HK-2 (cell line): ENCODE results near the gene PLRG1.
"Not testable (repeated sequence)": the region's sequence is repeated elsewhere in the genome, so short reads cannot be mapped to it uniquely, and the experiment has no call there.

ENCODE experiments used
- DNase-seq: peaks from one replicate; pipeline ENCODE4 v3.0.0-alpha.2; 2018; ENCODE audit not compliant: unreplicated experiment

Gene PLRG1

DNA sequence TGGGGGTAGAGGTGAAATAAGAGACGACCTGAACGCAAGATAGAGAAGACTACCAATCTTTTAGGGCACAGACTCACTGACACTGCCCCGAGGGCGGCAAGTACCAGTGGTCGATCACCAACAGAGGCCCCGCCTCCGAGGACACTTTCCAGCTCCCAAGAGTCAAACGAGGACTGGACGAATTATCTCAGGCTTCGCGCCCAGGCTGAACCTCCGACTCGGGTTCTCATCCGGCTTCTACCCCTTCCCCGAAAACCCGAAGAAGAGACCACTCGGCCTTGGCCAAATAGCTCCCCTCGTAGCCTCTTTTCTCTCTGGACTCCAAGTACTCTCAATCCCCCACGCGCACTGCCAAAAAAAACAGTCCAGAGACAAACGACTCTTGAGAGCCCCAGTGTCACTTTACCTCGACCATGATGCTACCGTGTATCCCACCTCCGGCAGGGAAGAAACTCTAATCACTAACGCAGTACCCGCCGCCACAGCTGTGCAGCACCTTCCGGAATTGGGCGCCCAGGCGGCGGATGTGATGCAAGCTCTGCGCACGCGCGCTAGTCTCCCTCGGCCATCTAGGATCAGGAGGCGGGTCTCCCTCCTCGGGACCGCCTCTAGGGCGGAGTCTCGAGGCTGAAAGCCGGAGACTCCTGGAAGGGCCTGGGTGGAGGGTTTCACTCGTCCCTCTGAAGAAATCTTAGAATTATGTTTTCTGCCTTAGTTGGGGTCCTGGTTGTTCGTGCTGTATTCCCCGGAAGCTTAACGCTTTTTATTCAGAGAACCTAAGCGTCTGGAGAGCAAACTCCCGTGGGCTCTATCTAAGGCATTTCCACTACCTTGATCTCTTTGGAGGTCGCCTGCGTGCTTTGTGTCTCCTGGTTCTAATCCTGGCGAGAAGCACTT lies at the start of gene PLRG1:
PLRG1 (minus strand) TSS at position 507 of the 897 bp plus-strand sequence; CDS start at position 415, 92 bp downstream.
- peak; percentile 96 for DNase-seq

DNA sequence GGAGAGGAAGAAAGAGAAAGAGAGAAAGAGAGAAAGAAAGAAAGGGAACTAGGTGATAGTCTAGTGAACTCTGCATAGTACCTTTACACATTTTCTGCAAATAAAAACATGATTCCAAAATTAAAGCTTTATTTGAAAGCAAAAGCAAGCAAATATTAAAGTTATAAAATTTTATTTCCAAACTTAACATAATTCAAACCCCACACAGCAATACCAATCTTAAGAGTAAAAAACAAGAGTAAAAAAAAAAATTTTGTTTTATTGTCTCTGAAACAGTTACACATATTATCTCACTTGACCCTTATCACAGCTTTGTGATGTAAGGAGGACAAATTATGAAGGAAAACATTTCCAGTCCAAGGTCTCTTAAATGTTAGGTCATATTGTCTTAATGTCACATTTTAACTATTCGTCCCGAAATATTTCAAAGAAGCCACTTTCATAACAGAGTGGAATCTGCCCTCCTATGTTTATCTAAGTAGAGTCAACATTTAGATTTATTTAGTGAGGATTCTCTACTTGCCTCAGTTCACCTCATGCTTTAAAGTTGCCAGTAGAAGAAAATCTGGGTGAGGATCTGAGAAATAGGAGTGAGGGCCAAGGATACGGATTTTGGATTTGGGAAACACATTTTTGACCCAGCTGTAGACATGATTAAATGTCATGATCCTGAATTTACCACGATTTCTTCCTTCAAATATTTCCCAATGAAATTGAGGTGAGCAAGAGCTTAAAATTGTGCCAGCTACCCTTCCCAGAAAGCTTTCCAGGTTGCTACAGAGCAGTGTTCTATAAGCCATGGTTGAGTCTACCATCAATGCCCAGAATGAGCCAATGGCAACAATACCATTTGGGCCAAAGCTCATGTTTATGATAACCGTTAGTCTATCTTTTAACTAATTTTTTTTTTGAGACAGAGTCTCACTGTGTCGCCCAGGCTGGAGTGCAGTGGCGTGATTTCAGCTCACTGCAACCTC lies 47.9 kb upstream of the PLRG1 start:
- DNase-seq, result no peak

DNA sequence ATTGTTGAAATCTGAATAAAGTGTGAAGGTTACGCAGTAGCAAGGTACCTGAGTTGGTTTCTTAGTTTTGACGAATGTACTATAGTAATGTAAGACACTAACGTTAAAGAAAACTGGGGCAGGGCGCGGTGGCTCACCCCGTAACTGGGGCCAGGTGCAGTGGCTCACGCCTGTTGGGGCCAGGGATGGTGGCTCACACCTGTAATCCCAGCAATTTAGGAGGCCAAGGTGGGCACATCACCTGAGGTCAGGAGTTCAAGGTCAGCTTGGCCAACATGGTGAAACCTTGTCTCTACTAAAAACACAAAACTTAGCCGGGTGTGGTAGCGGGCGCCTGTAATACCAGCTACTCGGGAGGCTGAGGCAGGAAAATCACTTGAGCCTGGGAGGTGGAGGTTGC lies 47.1 kb upstream of the PLRG1 start:
- DNase-seq, result not testable (repeated sequence)

DNA sequence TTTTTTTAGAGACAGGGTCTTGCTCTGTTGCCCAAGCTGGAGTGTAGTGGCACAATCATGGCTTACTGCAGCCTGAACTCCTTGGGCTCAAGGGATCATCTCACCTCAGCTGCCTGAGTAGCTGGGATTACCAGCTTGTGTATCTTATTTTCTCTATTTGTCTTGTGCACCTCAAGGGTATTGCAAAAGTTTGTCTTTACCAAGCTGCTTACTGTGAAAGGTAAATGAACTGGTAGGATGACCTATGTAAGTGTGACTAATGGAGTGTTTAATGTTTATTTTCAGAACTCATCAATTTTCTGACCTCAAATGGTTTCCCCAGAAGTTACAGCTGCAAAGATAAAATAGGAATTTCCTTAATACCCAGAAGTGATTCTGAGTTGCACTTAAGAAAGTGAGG lies 45.6 kb upstream of the PLRG1 start:
- no peak for DNase-seq

DNA sequence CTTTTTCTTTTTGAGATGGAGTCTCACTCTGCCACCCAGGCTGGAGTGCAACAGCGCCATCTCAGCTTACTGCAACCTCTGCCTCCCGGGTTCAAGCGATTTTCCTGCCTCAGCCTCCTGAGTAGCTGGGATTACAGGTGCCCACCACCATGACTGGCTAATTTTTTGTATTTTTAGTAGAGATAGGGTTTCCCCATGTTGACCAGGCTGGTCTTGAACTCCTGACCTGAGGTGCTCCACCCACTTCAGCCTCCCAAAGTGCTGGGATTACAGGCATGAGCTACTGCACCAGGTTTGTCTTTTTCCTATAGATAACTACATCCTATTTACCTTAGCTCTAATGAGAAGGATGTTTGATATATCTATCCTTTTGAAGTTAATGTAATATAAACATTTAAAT lies 44.1 kb upstream of the PLRG1 start:
- not testable (repeated sequence) for DNase-seq

DNA sequence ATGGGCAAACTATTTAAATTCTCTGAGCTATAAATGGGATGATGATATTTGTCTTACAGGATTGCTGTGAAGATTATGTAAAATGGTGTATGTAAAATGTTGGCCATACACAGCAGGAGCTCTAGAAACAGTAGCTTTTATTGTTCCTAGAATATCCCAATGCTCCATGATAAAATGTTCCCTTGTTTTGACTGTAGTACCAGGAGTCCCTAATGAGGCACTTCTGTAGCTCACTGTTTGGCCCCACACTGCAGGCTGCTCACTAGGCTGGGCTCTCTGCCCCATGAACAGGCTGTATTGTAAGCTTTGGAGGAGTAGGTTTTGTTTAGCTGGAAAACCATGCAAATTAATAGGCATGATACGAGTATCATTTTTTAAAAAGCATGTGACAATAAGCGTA lies 43.7 kb upstream of the PLRG1 start:
- DNase-seq, result no peak

DNA sequence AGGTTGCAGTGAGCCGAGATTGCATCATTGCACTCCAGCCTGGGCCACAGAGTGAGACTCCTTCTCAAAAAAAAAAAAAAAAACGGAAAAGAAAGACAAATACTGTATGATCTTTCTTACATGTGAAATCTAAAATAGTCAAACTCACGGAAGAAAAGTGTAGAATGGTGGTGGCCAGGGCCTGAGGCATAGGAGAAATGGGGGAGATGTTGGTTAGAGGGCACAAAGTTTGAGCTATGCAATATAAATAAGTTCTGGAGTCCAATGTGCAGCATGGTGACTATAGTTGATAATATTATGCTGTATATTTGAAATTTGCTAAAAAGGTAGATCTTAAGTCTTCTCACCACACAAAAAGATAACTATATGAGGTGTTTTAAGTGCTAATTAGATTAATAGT lies 41.7 kb upstream of the PLRG1 start:
- DNase-seq, result no peak

DNA sequence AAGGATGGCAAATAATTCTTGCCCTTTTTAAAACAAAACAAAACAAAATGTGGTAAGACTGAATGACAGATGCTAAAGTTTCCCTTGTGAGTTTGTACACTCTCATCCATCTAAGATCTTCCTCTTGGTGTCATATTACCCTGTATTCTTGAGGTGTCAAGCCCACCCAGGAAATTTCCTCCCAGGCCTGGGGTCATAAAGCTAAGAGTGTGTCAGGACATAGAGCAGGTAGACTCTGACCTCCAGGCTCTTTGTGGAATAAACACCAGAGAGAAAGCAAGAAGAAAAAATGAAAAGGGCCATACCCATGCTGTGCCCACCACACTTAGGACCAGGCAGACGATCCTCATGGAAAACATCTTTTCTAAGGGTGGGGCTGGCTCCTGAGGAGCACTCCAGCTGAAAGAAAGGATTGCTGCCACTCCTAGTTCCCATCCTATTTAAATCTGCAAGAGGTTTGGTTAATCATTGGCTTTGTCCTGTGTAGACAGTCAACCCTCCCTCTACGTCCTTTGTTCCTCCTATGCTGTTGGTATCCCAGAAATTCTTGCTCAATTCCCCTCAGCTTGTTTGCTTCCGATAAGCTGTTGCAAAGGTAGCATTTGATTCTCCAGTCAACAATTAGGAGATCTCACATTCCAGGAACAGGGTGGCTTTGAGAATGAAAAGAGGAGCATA lies 40.3 kb upstream of the PLRG1 start, which contains the start of gene FGA:
FGA (minus strand) TSS at position 414 of the 678 bp plus-strand sequence; CDS start at position 359, 55 bp downstream.
- no peak for DNase-seq

DNA sequence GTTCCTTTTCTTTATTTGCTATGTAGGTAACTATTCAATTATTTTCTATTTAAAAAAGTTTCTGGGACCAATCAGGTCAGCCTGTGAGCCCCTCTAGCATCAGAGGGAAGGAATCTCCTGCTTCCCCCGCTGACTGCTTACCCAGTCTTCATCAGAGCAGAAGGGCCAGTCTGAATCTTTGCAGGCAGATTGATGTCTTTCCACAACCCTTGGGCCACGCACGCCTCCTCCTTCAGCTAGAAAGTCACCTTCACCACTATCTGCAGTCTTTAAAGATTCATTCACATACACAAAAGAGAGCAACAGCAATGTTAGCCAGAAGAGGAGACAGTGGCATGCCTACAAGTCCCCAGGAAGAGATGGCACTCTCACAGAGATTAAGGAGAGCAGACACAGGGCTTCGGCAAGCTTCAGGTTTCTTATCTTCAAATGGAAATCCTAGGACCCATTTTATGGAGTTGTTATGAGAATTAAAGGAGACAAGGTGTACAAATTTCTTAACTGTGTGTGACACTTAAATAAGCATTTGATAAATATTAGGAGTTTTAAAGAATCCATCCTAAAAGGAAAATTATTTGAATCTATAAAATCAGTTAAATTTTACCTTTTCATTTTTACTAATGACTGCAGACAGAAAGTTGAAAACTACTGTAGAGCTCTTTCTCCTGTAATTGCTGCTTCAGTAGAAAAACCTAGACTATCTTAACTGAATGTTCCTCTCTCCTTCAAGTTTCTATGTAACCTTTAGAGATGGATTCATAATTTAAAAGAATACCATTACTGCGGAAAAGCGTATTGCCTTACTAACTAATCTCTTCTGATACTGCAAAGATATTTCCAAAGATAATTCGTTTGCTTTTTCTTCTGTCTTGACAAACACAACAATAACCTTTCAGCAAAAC lies 39.3 kb upstream of the PLRG1 start:
- DNase-seq, result no peak

DNA sequence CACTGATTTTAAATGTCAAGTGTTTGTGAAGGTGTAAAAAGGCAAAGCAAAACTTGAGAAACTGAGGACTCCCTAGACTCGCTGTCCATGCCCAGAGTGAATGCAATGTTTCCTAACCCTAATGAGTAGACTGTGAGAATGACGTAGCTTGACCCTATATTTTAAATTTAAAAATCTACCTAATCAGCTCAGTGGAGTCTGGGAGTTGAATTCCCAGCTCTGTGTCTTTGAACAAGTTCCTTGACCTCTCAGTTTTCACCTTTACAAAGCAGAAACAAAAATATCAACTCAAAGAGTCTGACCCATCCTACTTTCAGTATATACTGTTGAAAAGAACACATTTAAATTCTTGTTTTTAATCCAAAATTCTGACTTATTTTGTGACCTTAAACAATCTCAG lies 38.0 kb upstream of the PLRG1 start:
- no peak for DNase-seq

DNA sequence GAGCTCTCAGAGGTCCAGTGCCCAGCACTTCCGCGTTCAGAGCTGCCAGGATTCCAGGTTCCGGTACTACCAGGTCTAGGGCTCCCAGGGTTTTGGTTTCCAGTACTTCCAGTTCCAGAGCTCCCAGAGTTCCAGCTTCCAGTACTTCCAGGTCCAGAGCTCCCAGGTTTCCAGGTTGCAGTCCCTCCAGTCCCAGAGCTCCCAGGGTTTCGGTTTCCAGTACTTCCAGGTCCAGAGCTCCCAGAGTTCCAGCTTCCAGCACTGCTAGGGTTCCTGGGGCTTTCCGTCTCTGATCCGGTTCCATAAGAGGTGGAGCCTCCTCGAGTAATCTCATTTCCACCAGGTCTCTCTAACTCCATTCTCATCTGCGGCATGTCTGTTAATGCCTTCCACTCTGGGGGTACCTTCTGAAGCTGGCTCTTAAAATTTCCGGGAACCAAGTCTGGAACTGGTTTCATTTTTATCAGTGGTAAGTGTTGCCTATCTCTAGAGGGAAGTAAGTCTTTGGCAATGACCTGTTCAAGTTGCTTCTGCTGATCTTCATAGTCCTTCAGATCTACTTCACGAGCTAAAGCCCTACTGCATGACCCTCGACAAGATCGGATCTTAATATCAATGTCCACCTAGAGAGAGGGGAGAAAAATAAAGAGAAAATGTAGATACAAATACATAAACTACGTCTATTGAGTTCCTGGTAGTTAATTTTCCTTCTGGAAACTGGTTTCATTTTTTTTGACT lies 36.3 kb upstream of the PLRG1 start:
- DNase-seq, result no peak

DNA sequence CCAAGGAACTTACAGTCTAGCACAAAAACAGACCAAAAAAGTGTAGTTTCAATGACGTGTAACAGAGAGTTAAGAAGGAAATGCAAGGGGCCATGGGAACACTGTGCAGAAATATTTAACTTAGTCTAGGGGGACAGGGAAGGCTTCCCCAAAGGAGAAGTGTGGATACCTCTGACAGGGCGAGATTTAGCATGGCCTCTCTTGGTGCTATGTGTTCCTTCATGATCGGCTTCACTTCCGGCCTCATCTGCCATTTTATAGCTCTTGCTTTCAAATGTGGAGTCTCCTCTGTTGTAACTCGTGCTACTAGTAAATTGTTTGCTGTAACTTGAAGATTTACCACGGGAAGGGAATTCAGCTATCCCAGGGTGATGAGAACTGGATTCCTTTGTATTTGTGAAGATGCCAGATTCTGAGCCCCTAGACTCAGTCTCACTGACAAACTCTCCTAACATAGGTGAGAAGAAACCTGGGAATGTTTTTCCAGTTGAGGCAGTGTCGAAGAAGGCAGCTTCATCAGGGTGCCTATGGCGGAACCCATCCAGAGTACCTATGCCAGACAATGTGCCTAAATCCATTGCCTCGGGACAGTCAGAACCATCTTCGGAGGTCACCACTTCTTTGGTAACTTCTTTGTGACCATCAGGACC lies 35.3 kb upstream of the PLRG1 start:
- no peak for DNase-seq

DNA sequence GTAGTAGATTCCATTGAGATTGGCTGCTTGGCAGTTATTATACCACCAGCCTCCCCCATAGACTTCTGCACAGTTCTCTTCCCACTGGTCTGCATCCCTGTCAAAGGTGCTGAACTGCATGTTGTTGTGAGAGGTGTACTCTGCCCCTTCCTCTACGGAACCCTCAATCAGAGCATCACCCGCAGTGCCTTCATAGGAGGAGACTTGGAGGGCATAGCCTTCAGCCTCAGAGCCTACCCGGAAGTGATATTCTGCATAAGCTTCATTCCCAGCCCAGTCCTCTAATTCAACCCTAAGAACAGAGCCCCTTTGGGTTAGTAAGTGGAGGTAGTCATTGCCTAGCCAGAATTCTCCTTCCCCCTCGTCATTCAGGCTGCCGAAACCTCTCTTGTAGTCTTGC lies 34.1 kb upstream of the PLRG1 start:
- DNase-seq, result no peak

DNA sequence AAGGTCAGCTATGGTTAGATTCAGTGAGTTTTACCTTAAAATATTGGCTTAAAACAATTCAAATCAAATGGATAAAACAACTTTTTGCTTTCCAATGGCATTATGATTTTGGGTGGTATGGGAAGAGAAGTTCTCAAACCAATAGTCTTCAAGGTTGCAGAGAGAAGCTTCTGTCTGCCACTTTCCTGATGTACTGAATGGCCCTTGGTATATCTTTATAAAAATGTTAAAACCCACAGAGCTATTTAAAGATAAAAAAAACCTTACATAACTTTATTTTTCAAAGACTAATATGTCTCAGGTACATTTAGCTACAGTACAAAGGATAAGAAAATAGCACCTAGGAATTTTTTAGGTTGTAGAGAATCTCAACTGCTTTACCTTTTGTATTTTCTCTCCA lies 33.5 kb upstream of the PLRG1 start:
- no peak for DNase-seq

DNA sequence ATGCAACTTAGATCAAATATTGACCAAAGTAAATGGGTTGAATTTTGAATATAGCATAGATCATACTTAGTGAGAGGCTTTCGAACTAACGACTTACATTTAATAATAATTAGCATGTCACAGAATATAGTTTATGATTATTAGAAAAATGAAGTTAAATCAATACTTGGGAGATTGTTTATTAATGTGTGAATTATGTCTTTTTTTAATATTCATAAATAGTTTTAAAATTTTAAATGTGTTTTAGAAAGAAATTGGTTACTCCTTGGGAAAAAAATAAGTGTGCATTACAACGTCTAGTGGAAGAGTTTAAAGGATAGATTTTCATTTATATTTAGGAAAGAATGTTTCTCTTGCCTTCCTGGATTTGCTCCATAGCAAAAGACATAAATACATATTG lies 33.0 kb upstream of the PLRG1 start:
- DNase-seq, result no peak

DNA sequence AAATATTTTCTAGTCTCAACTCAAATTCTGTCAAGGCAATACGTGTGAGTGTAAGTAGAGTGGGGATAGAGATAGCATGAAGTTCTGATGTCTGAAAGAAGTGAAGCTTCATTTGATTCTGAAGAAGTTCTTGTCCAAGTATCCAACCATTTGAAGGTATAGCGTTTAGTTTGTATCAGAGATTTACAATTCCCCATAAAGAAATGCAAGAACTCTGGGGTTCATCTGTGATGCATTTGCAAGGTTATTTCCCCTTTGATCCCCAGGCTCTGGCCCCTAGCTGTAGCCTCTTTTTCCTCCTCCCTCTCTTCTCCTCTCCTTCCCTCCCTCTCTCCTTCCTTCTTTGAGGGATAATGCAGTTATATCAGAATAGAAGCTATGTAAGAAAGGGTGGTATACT lies 32.5 kb upstream of the PLRG1 start:
- DNase-seq, result no peak

DNA sequence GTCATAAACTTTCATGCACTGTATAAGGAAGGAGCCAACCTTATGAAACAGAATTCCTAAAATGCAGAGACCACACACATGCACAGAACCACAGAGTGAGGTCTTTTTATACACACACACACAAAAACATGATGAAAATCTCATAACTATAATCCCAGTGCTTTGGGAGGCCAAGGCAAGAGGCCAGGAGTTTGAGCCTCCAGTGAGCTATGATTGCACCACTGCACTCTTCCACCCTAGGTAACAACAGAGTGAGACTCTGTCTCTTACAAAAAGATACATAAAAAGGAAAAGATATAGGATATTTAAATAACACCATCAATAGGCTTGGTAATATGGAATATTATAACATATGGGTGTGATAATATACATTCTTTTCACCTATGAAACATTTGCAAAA lies 29.7 kb upstream of the PLRG1 start:
- DNase-seq, result no peak

DNA sequence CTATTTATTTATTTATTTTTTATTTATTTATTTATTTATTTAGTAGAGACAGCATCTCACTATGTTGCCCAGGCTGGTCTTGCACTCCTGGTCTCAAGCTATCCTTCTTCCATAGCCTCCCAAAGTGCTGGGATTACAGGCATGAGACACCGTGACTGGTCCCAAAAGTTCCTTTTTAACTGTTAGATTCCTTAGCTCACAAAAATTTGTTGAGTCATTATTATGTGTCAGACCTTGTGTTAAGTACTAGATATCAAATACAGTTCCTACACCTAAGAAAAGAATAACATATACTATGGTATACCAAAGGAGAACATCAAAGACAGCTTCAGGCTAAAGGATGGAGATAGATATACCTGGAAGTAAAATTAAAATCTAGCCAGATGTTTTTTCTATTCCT lies 28.7 kb upstream of the PLRG1 start:
- DNase-seq, result no peak

DNA sequence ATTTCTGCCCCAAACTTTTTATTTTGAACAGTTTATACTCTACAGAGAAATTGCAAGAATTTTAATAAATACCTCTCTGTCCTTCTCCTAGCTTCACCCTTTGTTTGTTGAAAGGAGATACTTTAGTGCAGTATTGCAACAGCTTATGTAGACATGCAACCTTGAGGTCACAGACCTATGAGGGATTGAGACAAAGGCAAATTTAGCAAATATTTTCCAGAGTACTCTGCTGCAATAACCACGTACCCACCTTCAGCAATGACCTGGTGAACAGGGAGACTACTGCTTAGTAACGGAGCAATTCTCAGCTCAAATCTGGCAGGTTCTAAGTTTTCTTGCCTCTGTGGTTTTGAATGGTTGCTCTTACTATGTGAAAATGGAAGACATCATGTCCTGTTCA lies 27.1 kb upstream of the PLRG1 start:
- no peak for DNase-seq

DNA sequence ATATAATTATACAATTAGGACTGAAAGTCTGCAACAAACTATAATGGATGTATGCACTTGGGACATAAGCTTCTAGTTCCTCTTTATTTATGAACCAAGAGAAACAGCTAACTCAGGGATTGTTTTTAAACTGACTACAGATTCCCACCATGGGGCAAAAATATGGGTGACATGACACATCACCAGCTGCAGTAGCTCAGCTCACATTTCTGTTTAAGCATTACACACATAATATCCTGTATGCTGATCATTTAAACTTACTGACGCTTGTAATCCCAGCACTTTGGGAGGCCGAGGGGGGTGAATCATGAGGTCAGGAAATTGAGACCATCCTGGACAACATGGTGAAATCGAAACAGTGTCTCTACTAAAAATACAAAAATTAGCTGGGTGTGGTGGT lies 24.1 kb upstream of the PLRG1 start:
- DNase-seq, result no peak
